ENCODE data around the gene UBE2J2. TPM values are rescaled to one million over a fixed set of nuclear protein-coding genes. Genes with fewer than 3 reads are reported as not detected.

The UBE2J2 gene
- total and polyA plus RNA-seq, 2 of the 8 experiments (the other 6 are each of a cell fraction or from before 2014, with no cell fraction given) = 33.6 to 67.9 TPM

DNA sequence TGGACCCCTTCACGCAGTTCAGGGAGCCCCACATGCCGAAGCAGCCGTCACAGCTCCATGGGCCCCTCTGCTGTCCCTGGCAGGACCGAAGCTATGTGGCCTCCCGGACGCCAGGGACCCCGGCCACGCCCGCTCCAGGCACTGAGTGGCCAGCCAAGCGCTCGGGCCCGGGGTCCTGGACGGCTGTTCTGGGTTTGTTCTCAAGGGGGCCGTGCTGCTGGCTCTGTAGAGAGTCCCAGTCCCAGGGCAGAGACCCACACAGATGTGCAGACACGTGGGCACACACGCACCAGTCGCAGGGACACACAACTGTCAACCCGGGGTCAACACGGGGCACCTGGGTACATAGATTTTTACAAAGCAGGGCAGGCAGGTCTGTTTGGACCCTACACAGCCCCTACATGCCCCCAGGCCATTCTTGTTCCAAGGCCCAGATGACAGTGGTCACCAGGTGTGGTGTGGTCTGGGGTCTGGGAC, 34.9 kb downstream of the UBE2J2 start:
- no peak for FAIRE-seq
- H3K4ac ChIP-seq (replicated peaks; ENCODE audit: insufficient read length, low read depth, low read length) = no peak overlapping the region
- H4K5ac ChIP-seq (ENCODE audit: insufficient read length, low read depth, low read length) = no peak overlapping the region
- DNase-seq (ENCODE audit: low read depth in 1 of 2, low spot score in 2 of 2) = no peak
- H2BK15ac ChIP-seq (ENCODE audit: low read length) = no peak overlapping the region
- no peak overlapping the region for H2BK5ac ChIP-seq (ENCODE audit: low read depth, low read length)
- H3K4me2 ChIP-seq (ENCODE audit: insufficient read depth in 1 of 2, low read depth in 2 of 2, low read length in 2 of 2) = no peak overlapping the region
- H3K27me3 ChIP-seq (replicated peaks in 1 of 4; ENCODE audit: control insufficient read depth in 3 of 4, extremely low read depth in 1 of 4, insufficient read depth in 3 of 4, low read length in 3 of 4) = no peaks in the 10 kb centered on the region; a peak in 2 of 7 replicates
- H3K18ac ChIP-seq (ENCODE audit: extremely low read depth, low read length) = no peak overlapping the region
- H3K56ac ChIP-seq (replicated peaks; ENCODE audit: insufficient read length, low read depth, low read length) = no peak overlapping the region
- H3K9ac ChIP-seq (replicated peaks in 1 of 4; ENCODE audit: extremely low read depth in 1 of 4, low read depth in 3 of 4, low read length in 3 of 4) = no peak overlapping the region
- H3K36me3 ChIP-seq (ENCODE audit: control insufficient read depth in 2 of 4, insufficient read depth in 4 of 4, low read length in 3 of 4) = no peaks in the 10 kb centered on the region
- WGBS, 2 experiments (ENCODE audit: extremely low coverage in 1 of 2, insufficient coverage in 1 of 2, insufficient read length in 1 of 2, insufficient replicate concordance in 2 of 2, low coverage in 1 of 2, low lambda C conversion rate in 2 of 2, missing lambda C conversion rate in 1 of 2) = 92% methylated on average over 19 of the region's 19 CpGs; no CpG with 5 or more reads in 1 of the 2 experiments
- no peak overlapping the region for H3K27ac ChIP-seq (ENCODE audit: low read depth, low read length)
- H2BK12ac ChIP-seq (ENCODE audit: low read depth, low read length) = no peak overlapping the region
- H3K79me2 ChIP-seq (ENCODE audit: control insufficient read depth in 1 of 2, insufficient read depth in 2 of 2, low read length in 2 of 2) = peaks cover 0 to 1% of the 10 kb centered on the region in 2 experiments; a peak in 1 of 4 replicates
- H3K4me3 ChIP-seq (ENCODE audit: extremely low read depth in 1 of 4, insufficient read depth in 2 of 4, low read depth in 3 of 4, low read length in 4 of 4) = no peak overlapping the region
- H2AFZ ChIP-seq (ENCODE audit: low read length) = no peak overlapping the region
- H3K23ac ChIP-seq (ENCODE audit: insufficient read length) = no peak overlapping the region
- peaks cover 2 to 14% of the 10 kb centered on the region in 2 experiments for H4K20me1 ChIP-seq (replicated peaks in 1 of 2; ENCODE audit: control insufficient read depth in 1 of 2, insufficient read depth in 2 of 2, low read length in 2 of 2)
- no peak overlapping the region for H3K14ac ChIP-seq (ENCODE audit: insufficient read length)
- H3K23me2 ChIP-seq (ENCODE audit: low read depth, low read length) = no peaks in the 10 kb centered on the region
- H3K79me1 ChIP-seq (ENCODE audit: low read depth, low read length) = peaks cover 9% of the 10 kb centered on the region; the same call in 1 of the 2 replicates
- no peak overlapping the region for H2AK5ac ChIP-seq (ENCODE audit: low read depth, low read length)
- CTCF ChIA-PET (ENCODE audit: partially characterized antibody) = interaction anchor here (0.8 to 1.4 kb wide), 7 partner anchors 8 to 116 kb away, joined by 3 to 5 read pairs (median 4); no protein-coding TSS in a partner anchor
- POLR2A ChIA-PET (ENCODE audit: partially characterized antibody) = interaction anchor here (0.6 to 1.6 kb wide), 5 partner anchors 8 to 116 kb away, joined by 3 to 8 read pairs (median 4); partner anchors contain the start of gene C1QTNF12
- H3K4me1 ChIP-seq (replicated peaks in 1 of 4; ENCODE audit: control insufficient read depth in 3 of 4, insufficient read depth in 4 of 4, low read length in 3 of 4) = peaks cover 0 to 6% (median 2%) of the 10 kb centered on the region in 4 experiments; a peak in 2 of 7 replicates
- TF ChIP-seq EP300 (IDR thresholded peaks at IDR 0.05; ENCODE audit: borderline replicate concordance in 1 of 2, low read depth in 2 of 2, low read length in 2 of 2) (no peak), POLR2A (IDR thresholded peaks at IDR 0.05; ENCODE audit: control extremely low read depth in 1 of 2, low read depth in 2 of 2, low read length in 2 of 2) (0 out of 3 replicates have a peak, but pooled peaks of 1 of the 2 experiments have one; percentile 23), CTCF (IDR thresholded peaks at IDR 0.05; ENCODE audit: control extremely low read depth in 1 of 3, insufficient read depth in 1 of 3, low read depth in 1 of 3, low read length in 3 of 3) (no peak)
- H4K8ac ChIP-seq (ENCODE audit: extremely low read depth, insufficient read depth, low read length) = no peak overlapping the region
- H2BK20ac ChIP-seq (ENCODE audit: low read length) = no peak overlapping the region
- no peaks in the 10 kb centered on the region for H3K9me3 ChIP-seq (ENCODE audit: insufficient read depth in 2 of 2, low read depth in 1 of 2, low read length in 1 of 2)
- H4K91ac ChIP-seq (replicated peaks; ENCODE audit: insufficient read length, low read length) = no peak overlapping the region
- no peak overlapping the region for H2BK120ac ChIP-seq (replicated peaks; ENCODE audit: low read depth, low read length)

Data from H1 (cell line).